SK-N-MC (cell line): ENCODE data around the gene NINJ2.

Experiments
- DNase-seq: peaks from one replicate; pipeline ENCODE4 v3.0.0-alpha.2; 2011; ENCODE audit warnings: low read depth, low spot score
- H3K27ac ChIP-seq: fragments of 200-600 bp; sonication (generic); 2 replicates; pipeline ENCODE4 v1.5.1; 2016; ENCODE audit warnings: mixed run types
- H3K36me3 ChIP-seq: fragments of 200-600 bp; sonication (generic); 2 replicates; pipeline ENCODE4 v1.6.1; 2017; ENCODE audit warnings: antibody characterized with exemption, low read length, mixed read lengths; ENCODE audit not compliant: insufficient read depth
- H3K4me3 ChIP-seq: fragments of 200-600 bp; sonication (generic); 2 replicates; pipeline ENCODE4 v1.5.1; 2016
- H3K9ac ChIP-seq: fragments of 200-600 bp; sonication (generic); 2 replicates; pipeline ENCODE4 v1.8.0; 2017; ENCODE audit warnings: mixed run types, mixed read lengths; ENCODE audit not compliant: insufficient read length
- H3K9me3 ChIP-seq: fragments of 200-600 bp; sonication (generic); 2 replicates; pipeline ENCODE4 v1.6.1; 2017; ENCODE audit warnings: low read depth, mild to moderate bottlenecking, antibody characterized with exemption, low read length, moderate library complexity, mixed read lengths
- EZH2 ChIP-seq: fragments of 200-600 bp; sonication (generic); IDR thresholded peaks from one replicate; pipeline ENCODE4 v1.6.1; 2017; ENCODE audit warnings: antibody characterized with exemption
- FOXP2 ChIP-seq: optimal IDR thresholded peaks from 2 replicates; pipeline ENCODE3; 2011; ENCODE audit warnings: mild to moderate bottlenecking, moderate library complexity; ENCODE audit not compliant: insufficient read depth; ENCODE audit errors: extremely low read length, control extremely low read depth
- POLR2AphosphoS5 ChIP-seq: IDR thresholded peaks from 2 replicates; pipeline ENCODE4 v1.6.1; 2012; ENCODE audit warnings: mild to moderate bottlenecking, low read depth, low read length, borderline replicate concordance

Gene NINJ2

DNA sequence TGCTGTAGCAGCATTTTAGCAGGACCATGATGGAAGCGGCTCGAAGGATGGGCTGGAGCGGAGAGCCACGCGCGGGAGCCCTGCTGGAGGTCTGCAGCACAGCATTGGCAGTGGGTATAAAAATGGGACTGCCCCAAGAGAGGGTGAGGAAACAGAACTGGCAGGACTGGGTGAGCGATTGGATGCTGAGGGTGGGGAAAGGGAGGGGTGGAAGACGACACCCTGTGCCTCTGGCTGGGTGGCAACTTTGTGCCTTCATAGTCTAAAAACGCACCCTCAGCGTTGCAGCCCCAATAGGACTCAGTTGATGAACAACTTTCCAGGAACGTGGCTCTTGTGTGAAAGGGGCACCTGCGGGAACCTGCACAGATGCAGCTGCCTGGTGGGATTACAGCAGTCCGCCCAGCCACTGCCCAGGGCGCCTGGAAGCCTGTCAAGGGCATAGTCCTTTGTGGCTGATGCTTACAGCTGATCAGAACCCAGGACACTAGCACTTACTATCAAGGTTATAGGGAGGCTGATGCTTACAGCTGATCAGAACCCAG lies 73.0 kb downstream of the NINJ2 start:
- Histone ChIP-seq H3K9me3 (no peaks in the 10 kb centered on the region), H3K9ac (no peak overlapping the region), H3K27ac (no peak overlapping the region), H3K4me3 (no peak overlapping the region), H3K36me3 (no peaks in the 10 kb centered on the region)
- TF ChIP-seq FOXP2 (no peak), EZH2 (no peak), POLR2AphosphoS5 (no peak)
- no peak for DNase-seq

- no peak overlapping the region for H3K27ac ChIP-seq
- no peak overlapping the region for H3K4me3 ChIP-seq
- no peaks in the 10 kb centered on the region for H3K36me3 ChIP-seq
- H3K9ac ChIP-seq: no peak overlapping the region
- no peak for DNase-seq
- H3K9me3 ChIP-seq: no peaks in the 10 kb centered on the region
- TF ChIP-seq EZH2: no peak
- TF ChIP-seq POLR2AphosphoS5: no peak
- TF ChIP-seq FOXP2: no peak
Measured at GRCh38 chr12:588646-589045, 74.6 kb downstream of the NINJ2 start.

GRCh38 chr12:588024-588322 lies 75.3 kb downstream of the NINJ2 start:
- Histone ChIP-seq H3K9me3 (no peaks in the 10 kb centered on the region), H3K27ac (no peak overlapping the region), H3K4me3 (no peak overlapping the region), H3K36me3 (no peaks in the 10 kb centered on the region), H3K9ac (no peak overlapping the region)
- TF ChIP-seq POLR2AphosphoS5 (no peak), FOXP2 (no peak), EZH2 (no peak)
- DNase-seq: no peak

GRCh38 chr12:587132-588023 lies 75.9 kb downstream of the NINJ2 start:
- no peaks in the 10 kb centered on the region for H3K9me3 ChIP-seq
- H3K36me3 ChIP-seq: no peaks in the 10 kb centered on the region
- TF ChIP-seq POLR2AphosphoS5: no peak
- TF ChIP-seq EZH2: no peak
- TF ChIP-seq FOXP2: no peak
- no peak overlapping the region for H3K27ac ChIP-seq
- no peak overlapping the region for H3K4me3 ChIP-seq
- no peak for DNase-seq
- no peak overlapping the region for H3K9ac ChIP-seq

DNA sequence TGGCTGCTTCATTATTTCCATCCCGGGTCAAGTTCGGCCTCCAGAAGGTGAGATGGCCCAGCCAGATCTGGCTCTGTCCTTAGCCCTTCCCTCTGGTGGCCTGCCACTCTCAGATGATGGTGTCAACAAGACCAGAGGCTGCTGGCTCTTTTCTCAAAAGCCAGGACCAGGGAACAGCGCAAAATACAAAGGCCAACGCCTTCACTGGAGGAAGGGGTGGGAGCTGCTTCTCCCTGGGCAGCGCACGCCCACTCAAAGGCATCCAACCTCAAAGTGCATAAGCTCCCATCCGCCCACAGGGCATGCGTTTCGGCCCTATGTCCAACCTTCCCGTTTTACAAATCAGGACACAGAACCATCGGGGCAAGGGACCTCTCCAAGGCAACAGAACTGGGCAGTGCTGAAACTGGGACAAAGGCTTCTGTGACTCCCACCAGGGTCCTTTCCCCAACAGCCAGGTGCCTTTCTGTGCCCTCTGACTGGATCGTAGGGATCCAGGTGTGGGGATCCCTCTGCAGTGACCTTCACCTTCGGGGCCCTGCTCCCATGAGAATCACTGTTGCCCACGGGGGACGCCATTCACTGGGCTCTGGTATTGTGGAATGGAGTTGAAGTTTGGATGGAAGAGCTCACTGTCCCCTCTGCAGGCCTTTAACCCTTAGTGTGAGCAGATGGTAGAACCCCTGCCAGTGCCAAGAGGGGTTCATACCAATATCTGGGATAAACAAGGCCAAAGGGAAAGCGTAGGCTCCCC lies 76.8 kb downstream of the NINJ2 start:
- TF ChIP-seq FOXP2 (no peak), EZH2 (no peak), POLR2AphosphoS5 (no peak)
- no peak for DNase-seq
- H3K9ac ChIP-seq: no peak overlapping the region
- no peak overlapping the region for H3K4me3 ChIP-seq
- H3K9me3 ChIP-seq: no peaks in the 10 kb centered on the region
- H3K36me3 ChIP-seq: no peaks in the 10 kb centered on the region
- H3K27ac ChIP-seq: no peak overlapping the region

DNA sequence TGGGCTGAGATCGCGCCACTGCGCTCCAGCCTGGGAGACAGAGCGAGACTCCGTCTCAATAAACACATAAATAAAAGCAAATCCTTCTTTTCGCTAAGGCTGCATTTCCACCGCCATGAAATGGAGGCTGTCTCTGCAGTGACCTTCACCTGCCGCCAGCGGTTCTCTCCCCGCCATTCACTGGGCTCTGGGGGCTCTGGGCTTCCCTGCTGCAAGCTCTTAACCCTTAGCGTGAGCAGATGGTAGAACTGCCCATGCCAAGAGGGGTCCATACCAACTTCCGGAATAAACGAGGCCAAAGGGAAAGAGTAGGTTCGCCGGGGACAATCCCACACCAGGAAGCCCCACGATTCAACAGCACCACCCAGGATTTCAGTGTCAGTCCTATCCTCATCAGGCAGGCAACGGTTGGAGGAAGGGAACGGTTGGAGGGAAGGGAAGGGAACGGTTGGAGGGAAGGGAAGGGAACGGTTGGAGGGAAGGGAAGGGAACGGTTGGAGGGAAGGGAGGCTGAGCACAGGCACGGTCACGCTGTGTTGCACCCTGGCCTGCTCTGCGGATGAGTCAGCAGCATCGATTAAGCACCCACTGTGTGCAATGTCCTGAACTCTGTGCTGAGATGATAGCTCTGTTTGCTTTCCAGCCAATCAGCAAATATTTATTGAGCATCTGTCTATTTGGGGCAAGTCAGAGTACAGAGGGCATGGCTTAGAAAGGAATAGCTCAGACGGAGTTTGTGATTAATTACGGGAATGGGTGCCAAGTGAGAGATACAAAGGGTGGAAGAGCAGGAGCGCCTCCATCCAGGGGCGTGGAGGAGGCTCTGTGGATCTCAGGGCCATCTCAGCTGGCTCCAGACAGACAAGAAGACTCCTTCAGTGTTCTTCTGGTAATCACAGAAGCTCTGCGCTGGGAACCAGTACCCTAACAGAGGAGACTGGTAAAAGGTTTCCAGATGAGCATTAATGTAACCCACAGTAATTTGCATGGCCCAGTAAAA lies 77.9 kb downstream of the NINJ2 start:
- Histone ChIP-seq H3K36me3 (no peaks in the 10 kb centered on the region), H3K4me3 (no peak overlapping the region), H3K9ac (no peak overlapping the region), H3K27ac (no peak overlapping the region), H3K9me3 (no peaks in the 10 kb centered on the region)
- no peak for DNase-seq
- TF ChIP-seq POLR2AphosphoS5 (no peak), EZH2 (no peak), FOXP2 (no peak)

GRCh38 chr12:583251-583869 lies 79.9 kb downstream of the NINJ2 start:
- Histone ChIP-seq H3K27ac (no peak overlapping the region), H3K9me3 (no peaks in the 10 kb centered on the region), H3K9ac (no peak overlapping the region), H3K36me3 (no peaks in the 10 kb centered on the region), H3K4me3 (no peak overlapping the region)
- no peak for DNase-seq
- no peak for TF ChIP-seq FOXP2

- TF ChIP-seq POLR2AphosphoS5: no peak
- no peak for TF ChIP-seq EZH2
- TF ChIP-seq FOXP2: no peak
Measured at GRCh38 chr12:581746-582145, 81.5 kb downstream of the NINJ2 start.

More at GRCh38 chr12:581746-582145, 81.5 kb downstream of the NINJ2 start:
- H3K4me3 ChIP-seq: no peak overlapping the region
- no peak overlapping the region for H3K9ac ChIP-seq
- H3K9me3 ChIP-seq: no peaks in the 10 kb centered on the region
- DNase-seq: no peak
- H3K36me3 ChIP-seq: no peaks in the 10 kb centered on the region
- H3K27ac ChIP-seq: no peak overlapping the region
